A549 (cell line): ENCODE data around the gene SLC6A17.

Experiments
- CEBPB ChIP-seq, 2 experiments: fragments of >200 bp in 1 of 2; sonication (Bioruptor Twin) in 1 of 2; formaldehyde crosslinking in 1 of 2; IDR thresholded peaks; 2 replicates each; pipeline ENCODE4 v1.6.1; 2012 to 2016
- CHD2 ChIP-seq: fragments of 150-350 bp; IDR thresholded peaks from 2 replicates; pipeline ENCODE4 v1.6.1; 2014; ENCODE audit warnings: low read length; ENCODE audit not compliant: partially characterized antibody
- CTCF ChIP-seq: fragments of >200 bp; sonication (Bioruptor Twin); formaldehyde crosslinking; IDR thresholded peaks from 3 replicates; pipeline ENCODE4 v1.5.1; 2016
- EHMT2 ChIP-seq: fragments of 200-600 bp; sonication (generic); IDR thresholded peaks from 2 replicates; pipeline ENCODE4 v1.6.1; 2016; ENCODE audit warnings: antibody characterized with exemption, low read depth, mild to moderate bottlenecking, moderate library complexity
- ELK1 ChIP-seq: fragments of 150-350 bp; IDR thresholded peaks from 2 replicates; pipeline ENCODE4 v1.6.1; 2014; ENCODE audit warnings: low read depth, mild to moderate bottlenecking, low read length
- ESRRA ChIP-seq: fragments of 150-350 bp; IDR thresholded peaks from 2 replicates; pipeline ENCODE4 v1.6.1; 2014; ENCODE audit warnings: mild to moderate bottlenecking, low read length, borderline replicate concordance
- HEYL ChIP-seq: fragments of 250-450 bp; sonication (Bioruptor Pico); IDR thresholded peaks from 2 replicates; pipeline ENCODE4 v1.8.0; 2021; ENCODE audit warnings: mild to moderate bottlenecking, moderate library complexity
- MAX ChIP-seq: IDR thresholded peaks from 2 replicates; pipeline ENCODE4 v1.6.1; 2012
- NFE2L2 ChIP-seq: fragments of 150-350 bp; conservative IDR thresholded peaks from 2 replicates; pipeline ENCODE4 v1.6.1; 2014; ENCODE audit warnings: low read length
- POLR2A ChIP-seq: IDR thresholded peaks from 2 replicates; pipeline ENCODE4 v1.6.1; 2012; ENCODE audit warnings: mild to moderate bottlenecking, low read length
- RAD21 ChIP-seq, 2 experiments: fragments of >200 bp in 1 of 2; sonication (Bioruptor Twin) in 1 of 2; formaldehyde crosslinking in 1 of 2; IDR thresholded peaks in 1 of 2; conservative IDR thresholded peaks in 1 of 2; 2 replicates in 1 of 2; 3 replicates in 1 of 2; pipeline ENCODE4 v1.6.1; 2012 to 2018; ENCODE audit warnings: inconsistent platforms in 1 of 2
- TF ChIP-seq, protein P1 (sequence below): fragments of >200 bp; sonication (Bioruptor Twin); formaldehyde crosslinking; IDR thresholded peaks from 3 replicates; pipeline ENCODE4 v1.6.1; 2016
- TF ChIP-seq, protein P2 (sequence below): fragments of 200-600 bp; sonication (generic); IDR thresholded peaks from 2 replicates; pipeline ENCODE4 v1.6.1; 2016; ENCODE audit warnings: antibody characterized with exemption, mild to moderate bottlenecking, moderate library complexity
- TF ChIP-seq, protein P3 (sequence below): fragments of 250-450 bp; sonication (Bioruptor Pico); IDR thresholded peaks from 2 replicates; pipeline ENCODE4 v1.5.0; 2020; ENCODE audit warnings: low read depth, mild to moderate bottlenecking, moderate library complexity

DNA sequence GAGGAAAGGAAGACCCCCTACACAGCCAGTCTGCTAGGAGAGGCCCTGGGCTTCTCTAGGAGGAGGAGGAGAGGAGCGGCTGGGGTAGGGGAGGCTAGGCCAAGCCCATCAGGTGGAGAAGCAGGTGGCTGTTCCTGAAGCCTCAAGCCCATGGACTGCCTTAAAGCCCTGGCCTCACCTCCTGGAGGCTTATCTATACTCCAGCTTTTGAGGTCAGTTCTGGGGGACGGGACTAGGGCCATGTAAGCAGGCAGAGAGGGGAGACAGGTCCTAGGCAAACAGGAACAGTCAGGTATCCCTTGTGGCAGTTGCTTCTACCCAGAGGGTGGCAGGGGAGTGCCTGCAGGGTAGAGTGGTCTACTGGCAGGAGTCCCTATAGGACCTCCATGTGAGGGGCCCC lies 100.5 kb downstream of the SLC6A17 start:
- TF ChIP-seq RAD21 (conservative IDR thresholded peaks at IDR 0.05 in 1 of 2, IDR thresholded peaks at IDR 0.05 in 1 of 2) (no peak), CHD2 (no peak), CTCF (no peak), EHMT2 (no peak), POLR2A (no peak), CEBPB (IDR thresholded peaks at IDR 0.05) (no peak), ESRRA (no peak), MAX (no peak), NFE2L2 (no peak), ELK1 (no peak), HEYL (CRISPR knock-in tag) (no peak)
- TF ChIP-seq, protein P1, sequence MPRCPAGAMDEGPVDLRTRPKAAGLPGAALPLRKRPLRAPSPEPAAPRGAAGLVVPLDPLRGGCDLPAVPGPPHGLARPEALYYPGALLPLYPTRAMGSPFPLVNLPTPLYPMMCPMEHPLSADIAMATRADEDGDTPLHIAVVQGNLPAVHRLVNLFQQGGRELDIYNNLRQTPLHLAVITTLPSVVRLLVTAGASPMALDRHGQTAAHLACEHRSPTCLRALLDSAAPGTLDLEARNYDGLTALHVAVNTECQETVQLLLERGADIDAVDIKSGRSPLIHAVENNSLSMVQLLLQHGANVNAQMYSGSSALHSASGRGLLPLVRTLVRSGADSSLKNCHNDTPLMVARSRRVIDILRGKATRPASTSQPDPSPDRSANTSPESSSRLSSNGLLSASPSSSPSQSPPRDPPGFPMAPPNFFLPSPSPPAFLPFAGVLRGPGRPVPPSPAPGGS = no peak
- TF ChIP-seq, protein P2, sequence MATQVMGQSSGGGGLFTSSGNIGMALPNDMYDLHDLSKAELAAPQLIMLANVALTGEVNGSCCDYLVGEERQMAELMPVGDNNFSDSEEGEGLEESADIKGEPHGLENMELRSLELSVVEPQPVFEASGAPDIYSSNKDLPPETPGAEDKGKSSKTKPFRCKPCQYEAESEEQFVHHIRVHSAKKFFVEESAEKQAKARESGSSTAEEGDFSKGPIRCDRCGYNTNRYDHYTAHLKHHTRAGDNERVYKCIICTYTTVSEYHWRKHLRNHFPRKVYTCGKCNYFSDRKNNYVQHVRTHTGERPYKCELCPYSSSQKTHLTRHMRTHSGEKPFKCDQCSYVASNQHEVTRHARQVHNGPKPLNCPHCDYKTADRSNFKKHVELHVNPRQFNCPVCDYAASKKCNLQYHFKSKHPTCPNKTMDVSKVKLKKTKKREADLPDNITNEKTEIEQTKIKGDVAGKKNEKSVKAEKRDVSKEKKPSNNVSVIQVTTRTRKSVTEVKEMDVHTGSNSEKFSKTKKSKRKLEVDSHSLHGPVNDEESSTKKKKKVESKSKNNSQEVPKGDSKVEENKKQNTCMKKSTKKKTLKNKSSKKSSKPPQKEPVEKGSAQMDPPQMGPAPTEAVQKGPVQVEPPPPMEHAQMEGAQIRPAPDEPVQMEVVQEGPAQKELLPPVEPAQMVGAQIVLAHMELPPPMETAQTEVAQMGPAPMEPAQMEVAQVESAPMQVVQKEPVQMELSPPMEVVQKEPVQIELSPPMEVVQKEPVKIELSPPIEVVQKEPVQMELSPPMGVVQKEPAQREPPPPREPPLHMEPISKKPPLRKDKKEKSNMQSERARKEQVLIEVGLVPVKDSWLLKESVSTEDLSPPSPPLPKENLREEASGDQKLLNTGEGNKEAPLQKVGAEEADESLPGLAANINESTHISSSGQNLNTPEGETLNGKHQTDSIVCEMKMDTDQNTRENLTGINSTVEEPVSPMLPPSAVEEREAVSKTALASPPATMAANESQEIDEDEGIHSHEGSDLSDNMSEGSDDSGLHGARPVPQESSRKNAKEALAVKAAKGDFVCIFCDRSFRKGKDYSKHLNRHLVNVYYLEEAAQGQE = no peak
- TF ChIP-seq, protein P3, sequence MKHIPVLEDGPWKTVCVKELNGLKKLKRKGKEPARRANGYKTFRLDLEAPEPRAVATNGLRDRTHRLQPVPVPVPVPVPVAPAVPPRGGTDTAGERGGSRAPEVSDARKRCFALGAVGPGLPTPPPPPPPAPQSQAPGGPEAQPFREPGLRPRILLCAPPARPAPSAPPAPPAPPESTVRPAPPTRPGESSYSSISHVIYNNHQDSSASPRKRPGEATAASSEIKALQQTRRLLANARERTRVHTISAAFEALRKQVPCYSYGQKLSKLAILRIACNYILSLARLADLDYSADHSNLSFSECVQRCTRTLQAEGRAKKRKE (CRISPR knock-in tag) = no peak
